ENCODE data around the gene SPATA24.

GRCh38 chr5:139413963-139414362 is 10.1 kb upstream of the SPATA24 start:
- TF ChIP-seq EGR1 (IDR thresholded peaks at IDR 0.05; ENCODE audit: low read depth) (no peak), CTCF (IDR thresholded peaks at IDR 0.05 in 2 of 3, conservative IDR thresholded peaks at IDR 0.05 in 1 of 3; ENCODE audit: borderline replicate concordance in 1 of 3, insufficient read depth in 1 of 3, low read depth in 2 of 3, low read length in 2 of 3) (no peak), SIN3A (IDR thresholded peaks at IDR 0.05; ENCODE audit: low read depth) (no peak), POLR2A (IDR thresholded peaks at IDR 0.05; ENCODE audit: borderline replicate concordance, extremely low read depth, insufficient read depth, insufficient read length) (no peak), ZFX (IDR thresholded peaks at IDR 0.05) (no peak), POLR2AphosphoS5 (IDR thresholded peaks at IDR 0.05; ENCODE audit: low read depth, low read length) (no peak), MAX (IDR thresholded peaks at IDR 0.05) (no peak), CEBPB (IDR thresholded peaks at IDR 0.05; ENCODE audit: low read depth) (no peak), EZH2 (IDR thresholded peaks at IDR 0.05) (no peak), RAD21 (IDR thresholded peaks at IDR 0.05; ENCODE audit: low read depth) (no peak), ATF3 (IDR thresholded peaks at IDR 0.05) (no peak), SRF (IDR thresholded peaks at IDR 0.05; ENCODE audit: low read depth) (no peak)
